ENCODE measurements around the gene FYB1. TPM values are rescaled to one million over a fixed set of nuclear protein-coding genes. Genes with fewer than 3 reads are reported as not detected.

Gene FYB1
- total RNA-seq, 2 experiments from 2014 or later: 0.16 TPM; not detected in 1

DNA sequence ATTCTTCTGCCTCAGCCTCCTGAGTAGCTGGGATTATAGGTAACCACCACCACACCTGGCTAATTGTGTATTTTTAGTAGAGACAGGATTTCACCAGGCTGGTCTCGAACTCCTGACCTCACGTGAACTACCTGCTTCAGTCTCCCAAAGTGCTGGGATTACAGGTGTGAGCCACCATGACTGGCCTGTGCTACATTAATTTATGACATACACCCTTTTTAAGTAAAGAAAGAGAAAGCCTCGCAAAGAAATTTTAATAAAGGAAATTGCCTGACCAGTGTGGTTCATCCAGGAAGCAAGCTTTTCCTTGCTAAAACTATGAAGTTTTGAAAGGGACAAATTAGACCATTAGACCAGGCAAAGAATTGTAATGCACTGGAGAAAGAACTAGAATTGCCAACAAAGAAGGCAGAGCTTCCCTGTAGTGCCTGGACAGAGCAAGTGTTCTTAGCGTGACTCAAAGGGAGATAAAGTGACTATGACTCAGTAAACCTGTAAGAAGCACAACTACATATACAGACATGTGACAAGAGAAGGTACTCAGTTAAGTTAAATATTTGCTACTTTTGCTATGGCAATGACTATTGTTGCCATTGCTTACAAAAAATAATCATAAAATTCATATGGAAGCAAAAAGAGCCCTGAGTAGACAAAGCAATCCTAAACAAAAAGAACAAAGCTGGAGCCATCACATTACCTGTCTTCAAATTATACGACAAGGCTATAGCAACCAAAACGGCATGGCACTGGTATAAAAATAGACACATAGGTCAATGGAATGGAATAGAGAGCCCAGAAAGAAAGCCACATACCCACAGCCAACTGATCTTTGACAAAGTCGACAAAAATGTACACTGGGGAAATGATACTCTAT is 54.6 kb downstream of the FYB1 start:
- Histone ChIP-seq H3K36me3 (ENCODE audit: insufficient read depth, low read length) (no peaks in the 10 kb centered on the region), H3K4me3 (ENCODE audit: low read depth, low read length, poor library complexity, severe bottlenecking) (no peak overlapping the region), H4K20me1 (ENCODE audit: insufficient read depth, low read length) (no peaks in the 10 kb centered on the region), H3K9me2 (ENCODE audit: insufficient read depth, low read length) (no peaks in the 10 kb centered on the region), H2AFZ (ENCODE audit: low read length) (no peak overlapping the region), H3K27ac (ENCODE audit: low read depth, low read length, poor library complexity, severe bottlenecking) (no peak overlapping the region), H3K9me3 (ENCODE audit: low read length) (no peaks in the 10 kb centered on the region), H3K4me2 (ENCODE audit: low read length) (no peak overlapping the region), H3K79me2 (ENCODE audit: insufficient read depth, low read depth, low read length) (no peaks in the 10 kb centered on the region), H3K4me1 (ENCODE audit: insufficient read depth, low read length, poor library complexity, severe bottlenecking) (no peaks in the 10 kb centered on the region)
- intact Hi-C loops (cut with micrococcal nuclease; ENCODE audit: unreplicated experiment): no loop called here
- TF ChIP-seq EZH2phosphoT487 (IDR thresholded peaks at IDR 0.05; ENCODE audit: borderline replicate concordance, low read depth, low read length): no peak
- TF ChIP-seq, protein P1, sequence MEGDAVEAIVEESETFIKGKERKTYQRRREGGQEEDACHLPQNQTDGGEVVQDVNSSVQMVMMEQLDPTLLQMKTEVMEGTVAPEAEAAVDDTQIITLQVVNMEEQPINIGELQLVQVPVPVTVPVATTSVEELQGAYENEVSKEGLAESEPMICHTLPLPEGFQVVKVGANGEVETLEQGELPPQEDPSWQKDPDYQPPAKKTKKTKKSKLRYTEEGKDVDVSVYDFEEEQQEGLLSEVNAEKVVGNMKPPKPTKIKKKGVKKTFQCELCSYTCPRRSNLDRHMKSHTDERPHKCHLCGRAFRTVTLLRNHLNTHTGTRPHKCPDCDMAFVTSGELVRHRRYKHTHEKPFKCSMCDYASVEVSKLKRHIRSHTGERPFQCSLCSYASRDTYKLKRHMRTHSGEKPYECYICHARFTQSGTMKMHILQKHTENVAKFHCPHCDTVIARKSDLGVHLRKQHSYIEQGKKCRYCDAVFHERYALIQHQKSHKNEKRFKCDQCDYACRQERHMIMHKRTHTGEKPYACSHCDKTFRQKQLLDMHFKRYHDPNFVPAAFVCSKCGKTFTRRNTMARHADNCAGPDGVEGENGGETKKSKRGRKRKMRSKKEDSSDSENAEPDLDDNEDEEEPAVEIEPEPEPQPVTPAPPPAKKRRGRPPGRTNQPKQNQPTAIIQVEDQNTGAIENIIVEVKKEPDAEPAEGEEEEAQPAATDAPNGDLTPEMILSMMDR (conservative IDR thresholded peaks at IDR 0.05; ENCODE audit: low read length): no peak
- ChIA-PET POLR2A (interaction anchor here (1.0 kb wide), 1 partner anchor 25 kb away, joined by 3 read pairs; no protein-coding TSS in a partner anchor), CTCF (ENCODE audit: unreplicated experiment) (no interaction called here)
- BruUV-seq (replicated peaks): no TSS peak
- no peak for DNase-seq (ENCODE audit: low spot score)

DNA sequence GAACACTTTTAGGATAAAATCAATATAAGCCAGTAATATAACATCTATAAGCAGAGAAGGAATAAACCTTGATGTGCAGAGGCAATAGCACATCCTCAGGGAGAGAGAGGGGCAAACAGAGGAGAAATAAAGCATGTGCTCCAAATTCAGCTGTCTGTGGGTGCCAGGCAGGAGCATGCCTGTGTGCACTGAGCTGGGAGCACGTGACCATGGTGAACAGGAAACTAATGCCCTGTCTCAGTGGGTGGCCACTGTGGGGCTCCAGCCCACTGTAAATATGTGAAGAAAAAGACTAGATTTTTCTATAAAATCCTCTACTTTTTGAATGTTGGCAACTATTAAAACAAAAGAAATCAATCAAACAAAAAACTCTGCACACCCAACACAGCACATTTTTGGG is 55.3 kb downstream of the FYB1 start:
- no peak overlapping the region for H3K4me3 ChIP-seq (ENCODE audit: low read depth, low read length, poor library complexity, severe bottlenecking)
- no peaks in the 10 kb centered on the region for H3K4me1 ChIP-seq (ENCODE audit: insufficient read depth, low read length, poor library complexity, severe bottlenecking)
- no peak overlapping the region for H3K27ac ChIP-seq (ENCODE audit: low read depth, low read length, poor library complexity, severe bottlenecking)

More for the DNA sequence above, 55.3 kb downstream of the FYB1 start:
- Histone ChIP-seq H3K9me2 (ENCODE audit: insufficient read depth, low read length) (no peaks in the 10 kb centered on the region), H4K20me1 (ENCODE audit: insufficient read depth, low read length) (no peaks in the 10 kb centered on the region), H3K36me3 (ENCODE audit: insufficient read depth, low read length) (no peaks in the 10 kb centered on the region), H2AFZ (ENCODE audit: low read length) (no peak overlapping the region), H3K9me3 (ENCODE audit: low read length) (no peaks in the 10 kb centered on the region), H3K79me2 (ENCODE audit: insufficient read depth, low read depth, low read length) (no peaks in the 10 kb centered on the region), H3K4me2 (ENCODE audit: low read length) (no peak overlapping the region)
- ChIA-PET CTCF (ENCODE audit: unreplicated experiment) (no interaction called here), POLR2A (no interaction called here)
- intact Hi-C loops (cut with micrococcal nuclease; ENCODE audit: unreplicated experiment): no loop called here
- BruUV-seq (replicated peaks): no TSS peak
- TF ChIP-seq, protein P1 (conservative IDR thresholded peaks at IDR 0.05; ENCODE audit: low read length): no peak
- TF ChIP-seq EZH2phosphoT487 (IDR thresholded peaks at IDR 0.05; ENCODE audit: borderline replicate concordance, low read depth, low read length): no peak
- DNase-seq (ENCODE audit: low spot score): no peak
